Measurements from ENCODE around the gene GLP1R.

- TF ChIP-seq TAF1 (IDR thresholded peaks at IDR 0.05; ENCODE audit: low read depth, low read length) (no peak), PAX5 (IDR thresholded peaks at IDR 0.05; ENCODE audit: insufficient read depth, low read length, severe bottlenecking) (no peak), POLR2AphosphoS5 (IDR thresholded peaks at IDR 0.05; ENCODE audit: low read depth, low read length) (no peak), POLR2A (IDR thresholded peaks at IDR 0.05; ENCODE audit: low read depth, low read length) (no peak), POU2F2 (IDR thresholded peaks at IDR 0.05; ENCODE audit: low read depth, low read length) (no peak), SPI1 (IDR thresholded peaks at IDR 0.05; ENCODE audit: low read depth, low read length) (no peak)
Measured at GRCh38 chr6:39137245-39137644, 88.7 kb downstream of the GLP1R start.

Data from GM12891 (cell line).